HEK293 (cell line): ENCODE data around the gene NEU1.

ENCODE experiments used
- SETDB1 ChIP-seq: IDR thresholded peaks from one replicate; pipeline ENCODE4 v1.6.1; 2017; ENCODE audit warnings: mild to moderate bottlenecking, low read length, moderate library complexity, mixed read lengths; ENCODE audit not compliant: insufficient read length
- ZNF529 ChIP-seq: fragments of 450-650 bp; formaldehyde crosslinking; IDR thresholded peaks from 2 replicates; pipeline ENCODE4 v1.5.1; 2017; ENCODE audit warnings: missing genetic modification characterization, missing biosample characterization; ENCODE audit not compliant: insufficient replicate concordance
- TF ChIP-seq, protein P1 (sequence below): fragments of 450-650 bp; formaldehyde crosslinking; IDR thresholded peaks from 2 replicates; pipeline ENCODE4 v1.5.1; 2016; ENCODE audit warnings: missing biosample characterization, missing genetic modification characterization

DNA sequence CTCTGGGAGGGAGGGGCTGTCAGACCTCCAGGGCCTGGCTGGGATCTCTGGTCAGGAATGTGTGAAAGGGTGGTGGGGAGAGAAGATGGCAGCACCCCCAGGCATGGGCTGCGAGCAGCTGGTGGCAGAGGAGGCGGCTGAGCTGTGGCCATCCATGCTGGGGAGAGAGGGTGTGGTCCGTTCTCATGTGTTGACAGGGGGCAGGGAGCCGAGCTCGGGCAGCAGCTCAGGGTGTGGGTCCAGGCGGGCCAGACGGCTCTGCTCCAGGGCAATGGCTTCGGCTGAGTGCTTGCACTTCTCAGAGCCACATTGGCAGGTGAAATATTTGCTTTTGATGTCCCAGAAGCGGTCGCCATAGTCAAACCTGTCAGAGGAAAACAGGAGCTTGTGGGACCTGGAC lies 17.3 kb upstream of the NEU1 start:
- TF ChIP-seq, protein P1, sequence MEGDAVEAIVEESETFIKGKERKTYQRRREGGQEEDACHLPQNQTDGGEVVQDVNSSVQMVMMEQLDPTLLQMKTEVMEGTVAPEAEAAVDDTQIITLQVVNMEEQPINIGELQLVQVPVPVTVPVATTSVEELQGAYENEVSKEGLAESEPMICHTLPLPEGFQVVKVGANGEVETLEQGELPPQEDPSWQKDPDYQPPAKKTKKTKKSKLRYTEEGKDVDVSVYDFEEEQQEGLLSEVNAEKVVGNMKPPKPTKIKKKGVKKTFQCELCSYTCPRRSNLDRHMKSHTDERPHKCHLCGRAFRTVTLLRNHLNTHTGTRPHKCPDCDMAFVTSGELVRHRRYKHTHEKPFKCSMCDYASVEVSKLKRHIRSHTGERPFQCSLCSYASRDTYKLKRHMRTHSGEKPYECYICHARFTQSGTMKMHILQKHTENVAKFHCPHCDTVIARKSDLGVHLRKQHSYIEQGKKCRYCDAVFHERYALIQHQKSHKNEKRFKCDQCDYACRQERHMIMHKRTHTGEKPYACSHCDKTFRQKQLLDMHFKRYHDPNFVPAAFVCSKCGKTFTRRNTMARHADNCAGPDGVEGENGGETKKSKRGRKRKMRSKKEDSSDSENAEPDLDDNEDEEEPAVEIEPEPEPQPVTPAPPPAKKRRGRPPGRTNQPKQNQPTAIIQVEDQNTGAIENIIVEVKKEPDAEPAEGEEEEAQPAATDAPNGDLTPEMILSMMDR: no peak
- TF ChIP-seq ZNF529 (tag by site-specific recombination) (no peak), SETDB1 (no peak)
